WTC11 (cell line): ENCODE results near the gene PIAS2. TPM values are rescaled to one million over a fixed set of nuclear protein-coding genes. Genes with fewer than 3 reads are reported as not detected.

ENCODE experiments used
- ATAC-seq: fragments of 200-7000 bp; cut with Tn5 transposase; 2 replicates; pipeline ENCODE4 v1.10.0; 2021; ENCODE audit warnings: mild to moderate bottlenecking, moderate library complexity
- CTCF ChIA-PET: fragments of 300-600 bp; sonication (Branson Sonifier 250); formaldehyde crosslinking; loops from one replicate; lab custom pipeline; 2021; ENCODE audit warnings: antibody characterized with exemption; lab: Charles Lee
- POLR2A ChIA-PET: fragments of 350-600 bp; sonication (Branson Sonifier 250); formaldehyde crosslinking; loops from one replicate; lab custom pipeline; 2021; ENCODE audit warnings: antibody characterized with exemption; lab: Charles Lee
- DNase-seq: peaks from one replicate; pipeline ENCODE4 v3.0.0; 2021; ENCODE audit warnings: low spot score
- H3K27ac Mint-ChIP-seq: 2 replicates; pipeline ENCODE4 v1.8.0; 2021; ENCODE audit warnings: mixed read lengths
- H3K27me3 Mint-ChIP-seq: 2 replicates; pipeline ENCODE4 v1.8.0; 2021; ENCODE audit warnings: low read depth, mild to moderate bottlenecking, moderate library complexity, mixed read lengths
- H3K36me3 Mint-ChIP-seq: 2 replicates; pipeline ENCODE4 v1.8.0; 2021; ENCODE audit warnings: mixed read lengths
- H3K4me1 Mint-ChIP-seq: 2 replicates; pipeline ENCODE4 v1.8.0; 2022; ENCODE audit warnings: mixed read lengths
- H3K4me3 Mint-ChIP-seq: 2 replicates; pipeline ENCODE4 v1.8.0; 2021; ENCODE audit warnings: mild to moderate bottlenecking, moderate library complexity, mixed read lengths
- H3K9me3 Mint-ChIP-seq: 2 replicates; pipeline ENCODE4 v1.8.0; 2021; ENCODE audit warnings: mixed read lengths
- ATF1 ChIP-seq: sonication (generic); formaldehyde crosslinking; IDR thresholded peaks from 2 replicates; pipeline ENCODE4 v1.8.1; 2023; ENCODE audit warnings: mild to moderate bottlenecking, moderate library complexity, missing genetic modification reagents
- CBFB ChIP-seq: sonication (generic); formaldehyde crosslinking; IDR thresholded peaks from 2 replicates; pipeline ENCODE4 v1.8.1; 2022; ENCODE audit warnings: mild to moderate bottlenecking, low read depth, missing genetic modification reagents
- CTCF ChIP-seq: fragments of 200-600 bp; IDR thresholded peaks from 2 replicates; pipeline ENCODE4 v1.8.0; 2022; ENCODE audit warnings: antibody characterized with exemption
- E2F1 ChIP-seq: sonication (generic); formaldehyde crosslinking; IDR thresholded peaks from 2 replicates; pipeline ENCODE4 v1.8.0; 2022; ENCODE audit warnings: mild to moderate bottlenecking, missing genetic modification reagents
- E2F5 ChIP-seq: sonication (generic); formaldehyde crosslinking; IDR thresholded peaks from 2 replicates; pipeline ENCODE4 v1.8.1; 2022; ENCODE audit warnings: mild to moderate bottlenecking, moderate library complexity, missing genetic modification reagents
- ERG ChIP-seq: fragments of 250-450 bp; sonication (Bioruptor Pico); IDR thresholded peaks from 2 replicates; pipeline ENCODE4 v1.8.0; 2021; ENCODE audit warnings: mild to moderate bottlenecking
- ETV6 ChIP-seq: sonication (generic); formaldehyde crosslinking; IDR thresholded peaks from 2 replicates; pipeline ENCODE4 v1.8.1; 2022; ENCODE audit warnings: mild to moderate bottlenecking, missing genetic modification reagents
- FOXP4 ChIP-seq: sonication (generic); formaldehyde crosslinking; IDR thresholded peaks from 2 replicates; pipeline ENCODE4 v1.8.0; 2022; ENCODE audit warnings: mild to moderate bottlenecking, missing genetic modification reagents
- GRHL2 ChIP-seq: fragments of 250-450 bp; sonication (Bioruptor Pico); IDR thresholded peaks from 2 replicates; pipeline ENCODE4 v1.8.0; 2022; ENCODE audit warnings: mild to moderate bottlenecking, moderate library complexity; ENCODE audit not compliant: insufficient replicate concordance, severe bottlenecking
- GTF2I ChIP-seq: fragments of 250-450 bp; sonication (Bioruptor Pico); conservative IDR thresholded peaks from 2 replicates; pipeline ENCODE4 v1.4.0; 2021; ENCODE audit warnings: mild to moderate bottlenecking
- JAZF1 ChIP-seq: fragments of 250-450 bp; sonication (Bioruptor Pico); IDR thresholded peaks from 2 replicates; pipeline ENCODE4 v1.9.0; 2021; ENCODE audit warnings: moderate library complexity, mild to moderate bottlenecking, inconsistent platforms
- MLX ChIP-seq: sonication (generic); formaldehyde crosslinking; IDR thresholded peaks from 2 replicates; pipeline ENCODE4 v1.8.1; 2023; ENCODE audit warnings: mild to moderate bottlenecking, missing genetic modification reagents, moderate library complexity
- MYBL2 ChIP-seq: sonication (generic); formaldehyde crosslinking; IDR thresholded peaks from 2 replicates; pipeline ENCODE4 v1.8.1; 2023; ENCODE audit warnings: mild to moderate bottlenecking, moderate library complexity, missing genetic modification reagents
- NFYB ChIP-seq: sonication (generic); formaldehyde crosslinking; conservative IDR thresholded peaks from 2 replicates; pipeline ENCODE4 v1.8.0; 2022; ENCODE audit warnings: low read depth, missing genetic modification reagents
- NR1H2 ChIP-seq: sonication (generic); formaldehyde crosslinking; IDR thresholded peaks from 2 replicates; pipeline ENCODE4 v1.9.0; 2021; ENCODE audit warnings: mild to moderate bottlenecking, moderate library complexity, missing genetic modification reagents
- PRDM15 ChIP-seq: sonication (generic); formaldehyde crosslinking; IDR thresholded peaks from 2 replicates; pipeline ENCODE4 v1.8.0; 2022; ENCODE audit warnings: missing genetic modification reagents
- SMAD4 ChIP-seq: sonication (generic); formaldehyde crosslinking; IDR thresholded peaks from 2 replicates; pipeline ENCODE4 v1.8.0; 2022; ENCODE audit warnings: mild to moderate bottlenecking, missing genetic modification reagents
- SOX15 ChIP-seq: fragments of 250-450 bp; sonication (Bioruptor Pico); IDR thresholded peaks from 2 replicates; pipeline ENCODE4 v1.9.0; 2021; ENCODE audit warnings: mild to moderate bottlenecking
- TP53 ChIP-seq: sonication (generic); formaldehyde crosslinking; IDR thresholded peaks from 2 replicates; pipeline ENCODE4 v1.8.1; 2023; ENCODE audit warnings: mild to moderate bottlenecking, missing genetic modification reagents
- ZBTB43 ChIP-seq: sonication (generic); formaldehyde crosslinking; IDR thresholded peaks from 2 replicates; pipeline ENCODE4 v1.8.1; 2023; ENCODE audit warnings: mild to moderate bottlenecking, missing genetic modification reagents
- total RNA-seq: library from RNA; stranded (reverse); gene quantifications from 3 replicates; pipeline ENCODE4 v1.2.3, GENCODE V29; 2021

Gene PIAS2
- total RNA-seq, 1 experiment from 2014 or later: 50.7 TPM

GRCh38 chr18:46814399-46814798 lies 102.9 kb downstream of the PIAS2 start:
- TF ChIP-seq E2F5: no peak
- TF ChIP-seq SOX15: no peak
- no peak for TF ChIP-seq FOXP4
- TF ChIP-seq NFYB (CRISPR knock-in tag): no peak
- no peak for TF ChIP-seq ETV6
- TF ChIP-seq JAZF1 (CRISPR knock-in tag): no peak
- TF ChIP-seq ZBTB43 (CRISPR knock-in tag): no peak
- no peak for TF ChIP-seq E2F1
- no peak for TF ChIP-seq PRDM15
- TF ChIP-seq SMAD4 (CRISPR knock-in tag): no peak
- TF ChIP-seq MLX (CRISPR knock-in tag): no peak
- no peak for TF ChIP-seq CBFB (CRISPR knock-in tag)
- TF ChIP-seq, all 79 proteins: peak for 0
- H3K9me3 Mint-ChIP-seq: no peaks in the 10 kb centered on the region
- ChIA-PET POLR2A (interaction anchor here (0.6 kb wide), 1 partner anchor 40 kb away, joined by 15 read pairs; no protein-coding TSS in a partner anchor), CTCF (interaction anchor here (1.1 kb wide), 1 partner anchor 42 kb away, joined by 3 read pairs; no protein-coding TSS in a partner anchor)
- H3K4me3 Mint-ChIP-seq: no peak overlapping the region
- peaks cover 3% of the 10 kb centered on the region; the same call in 1 of the 2 replicates for H3K36me3 Mint-ChIP-seq
- DNase-seq (no peak), ATAC-seq (no peak)
- H3K27me3 Mint-ChIP-seq: no peaks in the 10 kb centered on the region
- H3K27ac Mint-ChIP-seq: no peak overlapping the region; the same call in 1 of the 2 replicates
- H3K4me1 Mint-ChIP-seq: peaks cover 15% of the 10 kb centered on the region

GRCh38 chr18:46812311-46812710 lies 105.0 kb downstream of the PIAS2 start:
- Mint-ChIP-seq H3K4me1 (peaks cover 15% of the 10 kb centered on the region), H3K27me3 (no peaks in the 10 kb centered on the region), H3K27ac (0 out of 2 replicates have a peak overlapping the region, but pooled peaks have one; percentile 42), H3K36me3 (peaks cover 3% of the 10 kb centered on the region; the same call in 1 of the 2 replicates), H3K9me3 (no peaks in the 10 kb centered on the region), H3K4me3 (no peak overlapping the region)
- ChIA-PET POLR2A (no interaction called here), CTCF (no interaction called here)
- no peak for ATAC-seq
- DNase-seq: no peak
- TF ChIP-seq ERG (CRISPR knock-in tag) (no peak), GTF2I (CRISPR knock-in tag) (no peak), NR1H2 (CRISPR knock-in tag) (no peak), ATF1 (no peak), MYBL2 (CRISPR knock-in tag) (no peak), CTCF (no peak), GRHL2 (CRISPR knock-in tag) (no peak), TP53 (CRISPR knock-in tag) (no peak), E2F5 (no peak)
